Stomach (tissue), 4 donors: ENCODE results near the gene MMP19.

Experiments used
- CTCF ChIP-seq, 7 experiments: fragments of 450-650 bp in 4 of 7; fragments of 200-600 bp in 3 of 7; sonication (generic) in 3 of 7; IDR thresholded peaks; one replicate each; pipeline ENCODE4 v1.5.1; 2016 to 2019; ENCODE audit warnings: antibody characterized with exemption in 7 of 7, control low read depth in 2 of 7, mild to moderate bottlenecking in 1 of 7
- POLR2AphosphoS5 ChIP-seq, 3 donors: sonication (generic); formaldehyde crosslinking; IDR thresholded peaks; one replicate each; pipeline ENCODE4 v1.6.1; 2016; ENCODE audit warnings: antibody characterized with exemption in 3 of 3

DNA sequence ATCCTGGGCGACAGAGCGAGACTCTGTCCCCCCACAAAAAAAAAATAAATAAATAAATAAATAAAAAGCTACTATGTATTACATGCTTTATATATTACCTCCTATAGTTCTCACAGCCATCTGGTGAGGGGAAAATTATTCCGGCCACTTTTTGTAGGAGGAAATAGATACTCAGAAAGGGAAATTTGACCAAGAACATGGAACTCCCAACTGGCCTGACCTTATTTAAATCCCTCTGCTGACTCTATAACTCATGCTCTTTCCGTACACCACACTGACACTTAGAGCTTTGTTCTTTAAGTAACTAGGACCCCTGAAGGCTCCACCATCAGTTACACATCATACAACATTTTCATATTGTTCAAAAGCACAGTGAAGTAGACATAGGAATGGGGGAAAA is 2.2 kb upstream of the MMP19 start:
- TF ChIP-seq POLR2AphosphoS5 (IDR thresholded peaks at IDR 0.05) (no peak), CTCF (IDR thresholded peaks at IDR 0.05) (no peak)
